ENCODE measurements around the gene NCAPG2.
"Not testable (repeated sequence)": the region's sequence is repeated elsewhere in the genome, so short reads cannot be mapped to it uniquely, and the experiment has no call there.

NCAPG2 gene

GRCh38 chr7:158664406-158664805 lies 40.2 kb downstream of the NCAPG2 start:
- DNase-seq = no peak

DNA sequence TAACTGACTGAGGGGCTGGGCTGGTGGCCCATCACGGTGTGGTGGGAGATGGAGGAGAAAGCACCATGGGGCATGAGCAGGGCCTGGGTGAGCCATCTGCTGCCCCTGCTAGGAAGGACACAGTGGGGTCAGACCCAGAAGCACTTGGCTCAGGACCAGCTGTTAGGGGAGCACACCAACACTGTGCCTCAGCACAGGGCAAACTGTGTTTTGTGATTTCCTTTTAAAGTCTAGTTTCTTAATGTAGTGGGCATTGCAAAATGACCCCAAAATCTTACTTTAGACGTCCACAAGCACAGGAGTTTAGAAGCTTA lies 41.2 kb downstream of the NCAPG2 start:
- DNase-seq = no peak

GRCh38 chr7:158662610-158663427 lies 41.8 kb downstream of the NCAPG2 start:
- no peak for DNase-seq

- DNase-seq = no peak
These were observed 46.1 kb downstream of the NCAPG2 start for GRCh38 chr7:158658475-158658874.

- DNase-seq = no peak
These were observed 47.3 kb downstream of the NCAPG2 start for GRCh38 chr7:158657189-158657746.

DNA sequence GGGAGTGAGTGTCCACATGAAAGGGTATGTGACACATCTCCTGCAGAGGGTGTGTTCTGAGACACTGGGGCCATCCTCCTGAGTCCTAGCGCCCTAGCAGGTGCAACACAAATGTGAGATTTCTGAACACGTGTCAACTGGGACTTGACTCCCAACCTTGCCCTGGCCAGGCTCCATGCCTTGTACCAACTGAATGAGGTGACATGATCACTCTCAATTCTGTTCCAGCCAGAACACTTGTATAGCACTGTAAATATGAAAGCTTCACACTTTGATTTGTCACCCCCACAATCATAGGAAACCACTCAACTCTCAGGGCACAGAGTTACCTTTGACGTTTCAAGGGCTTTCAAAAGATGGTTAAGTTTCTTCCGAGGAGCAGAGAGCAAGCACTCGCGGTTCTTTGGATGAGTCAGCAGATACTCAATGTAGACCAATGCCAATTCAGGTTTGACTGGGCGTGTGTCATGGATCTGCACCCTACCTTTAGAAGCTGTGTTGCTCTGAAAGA lies 48.6 kb downstream of the NCAPG2 start:
- no peak for DNase-seq

- DNase-seq = no peak
These were observed 49.1 kb downstream of the NCAPG2 start for GRCh38 chr7:158655507-158655906.

GRCh38 chr7:158651968-158652565 lies 52.5 kb downstream of the NCAPG2 start:
- DNase-seq = peak; percentile 20

DNA sequence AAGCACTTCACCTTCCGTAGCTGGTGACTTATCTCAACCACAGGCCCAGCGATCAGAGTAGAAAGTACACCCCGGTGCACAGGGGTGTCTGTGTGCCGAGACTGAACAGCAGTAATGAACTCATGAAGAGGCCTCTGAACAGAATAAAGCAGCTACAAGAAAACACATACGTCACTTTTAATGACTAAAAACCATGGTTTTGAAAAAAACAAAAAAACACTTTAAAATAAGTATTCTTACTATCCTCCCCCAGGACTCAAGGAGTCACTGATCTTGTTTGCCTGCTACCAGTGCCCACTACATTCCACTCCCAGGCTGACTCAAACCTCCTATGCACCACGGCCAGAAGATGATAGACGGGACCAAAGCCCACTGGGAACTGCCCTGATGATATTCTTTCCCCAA lies 53.8 kb downstream of the NCAPG2 start:
- peak; percentile 72 for DNase-seq

GRCh38 chr7:158649279-158649678 lies 55.3 kb downstream of the NCAPG2 start:
- peak; percentile 92 for DNase-seq

GRCh38 chr7:158648787-158649186 lies 55.8 kb downstream of the NCAPG2 start:
- no peak for DNase-seq

GRCh38 chr7:158648168-158648567 lies 56.4 kb downstream of the NCAPG2 start:
- DNase-seq = no peak

- DNase-seq = no peak
These were observed 57.2 kb downstream of the NCAPG2 start for GRCh38 chr7:158647475-158647792.

- no peak for DNase-seq
These were observed 57.7 kb downstream of the NCAPG2 start for GRCh38 chr7:158646766-158647474.

- no peak for DNase-seq
These were observed 58.8 kb downstream of the NCAPG2 start for GRCh38 chr7:158645842-158646241.

DNA sequence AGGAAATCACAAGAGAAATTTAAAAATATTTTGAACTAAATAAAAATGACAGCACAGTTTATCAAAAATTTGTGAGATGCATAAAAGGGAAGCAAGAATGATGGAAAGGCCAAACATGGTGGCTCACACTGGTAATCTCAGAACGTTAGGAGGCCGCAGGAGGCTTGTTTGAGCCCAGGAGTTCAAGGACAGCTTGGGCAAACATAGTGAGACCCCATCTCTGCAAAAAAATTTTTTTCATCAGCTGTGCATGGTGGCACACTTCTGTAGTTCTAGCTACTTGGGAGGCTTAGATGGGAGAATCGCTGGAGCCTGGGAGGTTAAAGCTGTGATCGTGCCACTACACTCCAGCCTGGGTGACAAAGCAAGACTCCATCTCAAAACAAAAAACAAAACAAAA lies 62.5 kb downstream of the NCAPG2 start:
- DNase-seq = no peak

GRCh38 chr7:158638001-158638400 lies 66.6 kb downstream of the NCAPG2 start:
- DNase-seq = no peak

- DNase-seq = no peak
These were observed 71.3 kb downstream of the NCAPG2 start for GRCh38 chr7:158633055-158633956.

GRCh38 chr7:158631574-158632195 lies 72.9 kb downstream of the NCAPG2 start:
- DNase-seq = no peak

DNA sequence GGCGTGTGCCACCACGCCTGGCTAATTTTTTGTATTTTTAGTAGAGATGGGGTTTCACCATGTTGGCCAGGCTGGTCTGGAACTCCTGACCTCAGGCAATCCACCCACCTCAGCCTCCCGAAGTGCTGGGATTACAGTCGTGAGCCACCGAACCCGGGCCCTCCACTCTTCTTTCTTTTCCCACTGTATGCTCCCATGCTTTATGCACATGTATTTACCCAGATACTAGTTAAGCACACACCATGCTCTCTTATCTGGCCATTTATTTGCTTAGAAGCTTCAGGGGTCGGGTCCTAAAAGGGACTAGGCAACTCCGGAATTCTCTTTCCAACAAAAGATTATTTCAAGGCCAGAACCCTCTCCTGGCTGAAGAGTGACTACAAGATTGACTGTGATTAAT lies 78.3 kb downstream of the NCAPG2 start:
- DNase-seq = not testable (repeated sequence)

DNA sequence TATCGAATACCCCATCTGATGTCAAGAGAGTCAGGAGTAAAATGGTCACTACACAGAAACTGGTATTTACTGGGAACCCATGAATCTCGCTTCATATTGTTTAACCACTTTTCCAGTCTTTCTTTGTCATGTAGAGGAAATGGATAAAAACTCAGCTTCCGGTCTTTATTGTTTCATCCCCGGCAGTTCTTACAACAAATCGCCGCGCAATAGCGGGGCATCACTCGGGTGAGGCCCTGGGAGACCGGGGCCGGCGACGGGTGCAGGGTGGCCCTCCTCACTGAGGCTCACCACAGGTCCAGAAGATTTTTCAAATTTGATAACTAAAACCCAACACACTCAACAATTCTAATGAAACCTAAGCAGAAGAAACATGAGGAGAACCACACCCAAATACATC lies 81.4 kb downstream of the NCAPG2 start:
- no peak for DNase-seq

DNA sequence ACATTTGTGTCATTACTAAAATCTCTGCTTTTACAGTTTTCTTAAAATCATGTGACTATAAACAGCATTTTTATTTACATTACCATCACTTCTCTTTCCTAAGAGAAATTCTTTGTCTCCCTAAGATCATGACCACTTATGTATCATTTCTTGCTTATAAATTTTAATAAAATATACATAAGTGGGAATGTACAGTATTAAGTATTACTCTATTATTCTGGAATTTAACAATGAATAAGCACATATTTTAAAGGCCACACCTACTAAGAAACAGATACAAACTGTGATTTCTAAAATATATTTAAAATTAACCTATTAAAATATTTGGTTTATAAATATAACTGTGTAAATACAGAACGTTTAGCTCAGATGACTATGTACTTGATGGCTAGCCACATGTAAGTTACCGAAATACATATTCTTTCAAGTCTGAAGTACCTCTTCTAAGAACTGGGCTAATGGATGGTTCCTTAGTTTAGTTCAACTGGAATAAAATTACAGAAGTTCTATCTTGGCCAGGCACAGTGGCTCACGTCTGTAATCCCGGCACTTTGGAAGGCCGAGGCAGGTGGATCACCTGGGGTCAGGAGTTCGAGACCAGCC lies 83.7 kb downstream of the NCAPG2 start:
- no peak for DNase-seq
